WERI-Rb-1 (cell line): ENCODE measurements around the gene NR3C2.

Experiments used
- DNase-seq: peaks from one replicate; pipeline ENCODE4 v3.0.0-alpha.2; 2020
- H3K27ac ChIP-seq: fragments of 250-450 bp; sonication (Bioruptor Pico); 2 replicates; pipeline ENCODE4 v1.5.1; 2020; ENCODE audit warnings: mild to moderate bottlenecking, moderate library complexity
- H3K27me3 ChIP-seq: fragments of 250-450 bp; sonication (Bioruptor Pico); 2 replicates; pipeline ENCODE4 v1.5.1; 2021; ENCODE audit warnings: mild to moderate bottlenecking, low read depth, moderate library complexity; ENCODE audit not compliant: insufficient read depth, severe bottlenecking
- H3K36me3 ChIP-seq: fragments of 250-450 bp; sonication (Bioruptor Pico); 2 replicates; pipeline ENCODE4 v1.5.1; 2020; ENCODE audit warnings: mild to moderate bottlenecking, moderate library complexity
- H3K4me3 ChIP-seq: 2 replicates; pipeline ENCODE4 v1.5.1; 2011; ENCODE audit warnings: low read depth, mild to moderate bottlenecking, control low read depth, low read length
- H3K9me3 ChIP-seq: fragments of 250-450 bp; sonication (Bioruptor Pico); 2 replicates; pipeline ENCODE4 v1.5.1; 2021; ENCODE audit warnings: mild to moderate bottlenecking, moderate library complexity; ENCODE audit not compliant: severe bottlenecking
- CTCF ChIP-seq: IDR thresholded peaks from 2 replicates; pipeline ENCODE4 v1.5.1; 2011; ENCODE audit warnings: low read depth, mild to moderate bottlenecking, control low read depth, inconsistent platforms, low read length

Gene NR3C2

GRCh38 chr4:148445071-148445859 lies 3.1 kb upstream of the NR3C2 start:
- Histone ChIP-seq H3K27me3 (peaks cover 16% of the 10 kb centered on the region), H3K36me3 (no peaks in the 10 kb centered on the region), H3K27ac (no peak overlapping the region), H3K9me3 (no peaks in the 10 kb centered on the region), H3K4me3 (peak overlapping the region; percentile 80)
- TF ChIP-seq CTCF = no peak
- DNase-seq = peak; percentile 67

GRCh38 chr4:148444296-148445070 lies 2.3 kb upstream of the NR3C2 start:
- peak overlapping the region; percentile 80 for H3K4me3 ChIP-seq
- H3K36me3 ChIP-seq = no peaks in the 10 kb centered on the region
- 0 out of 2 replicates have a peak, but pooled peaks have one; percentile 2 for TF ChIP-seq CTCF
- no peaks in the 10 kb centered on the region for H3K9me3 ChIP-seq
- no peak overlapping the region for H3K27ac ChIP-seq
- peaks cover 16% of the 10 kb centered on the region for H3K27me3 ChIP-seq
- peak; percentile 42 for DNase-seq

- peak; percentile 26 for DNase-seq
- Histone ChIP-seq H3K4me3 (peak overlapping the region; percentile 80), H3K36me3 (no peaks in the 10 kb centered on the region), H3K27ac (no peak overlapping the region), H3K27me3 (peaks cover 16% of the 10 kb centered on the region), H3K9me3 (no peaks in the 10 kb centered on the region)
- no peak for TF ChIP-seq CTCF
These were observed 1.5 kb upstream of the NR3C2 start for GRCh38 chr4:148443512-148444295.

- no peak for TF ChIP-seq CTCF
- Histone ChIP-seq H3K27ac (no peak overlapping the region), H3K27me3 (peaks cover 16% of the 10 kb centered on the region), H3K36me3 (no peaks in the 10 kb centered on the region), H3K4me3 (peak overlapping the region; percentile 80), H3K9me3 (no peaks in the 10 kb centered on the region)
- DNase-seq = no peak
These were observed 758 bp upstream of the NR3C2 start for GRCh38 chr4:148442832-148443511.

GRCh38 chr4:148441624-148441985 lies 609 bp downstream of the NR3C2 start:
- Histone ChIP-seq H3K36me3 (no peaks in the 10 kb centered on the region), H3K27ac (no peak overlapping the region), H3K27me3 (peaks cover 16% of the 10 kb centered on the region), H3K9me3 (no peaks in the 10 kb centered on the region), H3K4me3 (peak overlapping the region; percentile 80)
- TF ChIP-seq CTCF = no peak
- DNase-seq = no peak
